Nephron (organoid): ENCODE results near the gene DPP10.

Source experiments
- H3K27ac Mint-ChIP-seq, 3 experiments: 2 replicates each; pipeline ENCODE4 v1.8.0; 2020; ENCODE audit warnings: mixed read lengths in 3 of 3, mild to moderate bottlenecking in 2 of 3, moderate library complexity in 1 of 3
- H3K27me3 Mint-ChIP-seq: 2 replicates; pipeline ENCODE4 v1.8.0; 2021; ENCODE audit warnings: low read depth, mild to moderate bottlenecking, moderate library complexity, mixed read lengths
- H3K36me3 Mint-ChIP-seq: 2 replicates; pipeline ENCODE4 v1.8.0; 2020; ENCODE audit warnings: low read depth, mixed read lengths
- H3K4me1 Mint-ChIP-seq: 2 replicates; pipeline ENCODE4 v1.8.0; 2020; ENCODE audit warnings: mixed read lengths
- H3K4me3 Mint-ChIP-seq, 3 experiments: 2 replicates each; pipeline ENCODE4 v1.8.0; 2020; ENCODE audit warnings: mild to moderate bottlenecking in 3 of 3, mixed read lengths in 3 of 3, moderate library complexity in 2 of 3
- H3K9me3 Mint-ChIP-seq: 2 replicates; pipeline ENCODE4 v1.8.0; 2020; ENCODE audit warnings: mixed read lengths
- CTCF ChIP-seq, 3 experiments: fragments of 200-600 bp; sonication (generic); IDR thresholded peaks; one replicate each; pipeline ENCODE4 v1.5.0; 2021; ENCODE audit warnings: antibody characterized with exemption in 3 of 3; ENCODE audit not compliant: unreplicated experiment in 3 of 3

The DPP10 gene

DNA sequence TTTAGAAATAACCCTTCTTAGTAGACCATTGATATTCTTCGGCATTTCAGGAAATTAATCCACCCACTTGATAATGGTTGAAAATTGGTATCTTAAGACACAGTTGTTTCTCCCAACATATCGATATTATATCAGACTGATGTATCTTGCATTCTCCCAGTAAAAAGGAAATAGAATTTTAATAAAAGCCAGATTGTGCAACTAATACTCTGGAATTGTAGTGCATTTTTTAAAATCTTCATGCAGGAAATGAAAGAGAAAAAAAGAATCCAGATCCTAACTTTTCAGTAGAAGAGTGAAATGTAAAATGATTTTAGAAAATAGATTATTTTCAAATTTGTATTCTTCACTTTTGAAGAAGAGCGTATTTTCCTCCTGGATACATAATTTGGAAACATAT is 1168.4 kb downstream of the DPP10 start:
- Mint-ChIP-seq H3K27ac (no peak overlapping the region), H3K9me3 (no peaks in the 10 kb centered on the region), H3K4me1 (no peaks in the 10 kb centered on the region), H3K36me3 (no peaks in the 10 kb centered on the region), H3K4me3 (no peak overlapping the region), H3K27me3 (no peaks in the 10 kb centered on the region)
- TF ChIP-seq CTCF (IDR thresholded peaks at IDR 0.05; ENCODE audit: unreplicated experiment in 3 of 3) = no peak

DNA sequence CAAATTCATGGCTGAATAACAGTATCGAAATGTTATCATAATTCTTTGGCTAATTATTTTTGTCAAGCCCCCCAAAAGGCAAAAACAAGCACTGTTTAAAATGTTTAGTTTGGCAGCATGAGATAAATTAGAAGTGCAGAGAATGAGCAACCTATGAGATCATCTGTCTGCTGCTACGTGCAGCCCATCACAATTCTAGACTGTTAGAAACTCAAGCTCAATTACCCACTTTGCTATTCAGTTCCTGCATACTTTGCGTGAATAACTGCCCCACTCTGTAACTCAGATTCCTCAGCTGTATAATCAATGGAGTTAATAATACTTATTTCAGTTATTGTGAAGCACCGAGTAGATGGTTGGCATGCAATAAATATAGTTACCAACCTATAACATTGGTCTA is 1181.9 kb downstream of the DPP10 start:
- Mint-ChIP-seq H3K27me3 (no peaks in the 10 kb centered on the region), H3K36me3 (no peaks in the 10 kb centered on the region), H3K4me3 (no peak overlapping the region), H3K27ac (peak overlapping the region in 2 of 3 experiments; percentile 14 to 63), H3K9me3 (peaks cover 6% of the 10 kb centered on the region), H3K4me1 (no peaks in the 10 kb centered on the region)
- no peak for TF ChIP-seq CTCF (IDR thresholded peaks at IDR 0.05; ENCODE audit: unreplicated experiment in 3 of 3)

- peaks cover 5% of the 10 kb centered on the region for H3K4me1 Mint-ChIP-seq
- peaks cover 32% of the 10 kb centered on the region for H3K9me3 Mint-ChIP-seq
- no peak overlapping the region for H3K27ac Mint-ChIP-seq
- no peak for TF ChIP-seq CTCF (IDR thresholded peaks at IDR 0.05; ENCODE audit: unreplicated experiment in 3 of 3)
- H3K36me3 Mint-ChIP-seq = peaks cover 3% of the 10 kb centered on the region
- no peaks in the 10 kb centered on the region for H3K27me3 Mint-ChIP-seq
- no peak overlapping the region for H3K4me3 Mint-ChIP-seq
These were observed 1192.1 kb downstream of the DPP10 start for GRCh38 chr2:115634578-115634977.

DNA sequence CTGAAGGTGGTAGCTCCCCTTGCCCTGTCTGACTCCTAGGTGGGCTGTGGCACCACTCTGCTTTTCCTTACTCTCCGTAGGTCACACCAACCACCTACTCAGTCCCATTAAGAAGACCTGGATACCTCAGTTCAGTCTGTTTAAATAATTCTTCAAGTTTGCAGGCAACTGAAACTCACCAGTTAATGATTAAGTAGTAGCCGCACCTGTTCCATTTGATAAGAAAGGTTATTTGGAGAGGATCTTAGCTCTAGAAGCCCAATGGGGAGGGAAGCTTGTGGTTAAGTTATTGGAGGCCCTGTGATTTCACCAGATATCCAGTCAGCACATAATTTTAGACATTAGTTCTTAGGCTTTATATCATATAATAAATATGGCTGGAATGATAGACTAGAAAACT is 1193.0 kb downstream of the DPP10 start:
- Mint-ChIP-seq H3K4me3 (no peak overlapping the region), H3K9me3 (peaks cover 25% of the 10 kb centered on the region), H3K27ac (no peak overlapping the region), H3K36me3 (peaks cover 3% of the 10 kb centered on the region), H3K4me1 (peaks cover 5% of the 10 kb centered on the region), H3K27me3 (no peaks in the 10 kb centered on the region)
- no peak for TF ChIP-seq CTCF (IDR thresholded peaks at IDR 0.05; ENCODE audit: unreplicated experiment in 3 of 3)

GRCh38 chr2:115649731-115650130 is 1207.3 kb downstream of the DPP10 start:
- Mint-ChIP-seq H3K4me1 (no peaks in the 10 kb centered on the region), H3K4me3 (no peak overlapping the region), H3K9me3 (no peaks in the 10 kb centered on the region), H3K27me3 (no peaks in the 10 kb centered on the region), H3K36me3 (no peaks in the 10 kb centered on the region), H3K27ac (no peak overlapping the region)
- TF ChIP-seq CTCF (IDR thresholded peaks at IDR 0.05; ENCODE audit: unreplicated experiment in 3 of 3) = no peak

GRCh38 chr2:115650827-115651226 is 1208.4 kb downstream of the DPP10 start:
- Mint-ChIP-seq H3K4me1 (no peaks in the 10 kb centered on the region), H3K4me3 (no peak overlapping the region), H3K36me3 (no peaks in the 10 kb centered on the region), H3K27ac (no peak overlapping the region), H3K9me3 (no peaks in the 10 kb centered on the region), H3K27me3 (no peaks in the 10 kb centered on the region)
- TF ChIP-seq CTCF (IDR thresholded peaks at IDR 0.05; ENCODE audit: unreplicated experiment in 3 of 3) = peak in 1 of 3 experiments; percentile 14
